ENCODE data around the gene PEX14. TPM values are rescaled to one million over a fixed set of nuclear protein-coding genes. Genes with fewer than 3 reads are reported as not detected.
"Not testable (repeated sequence)": the region's sequence is repeated elsewhere in the genome, so short reads cannot be mapped to it uniquely, and the experiment has no call there.

The PEX14 gene, protein sequence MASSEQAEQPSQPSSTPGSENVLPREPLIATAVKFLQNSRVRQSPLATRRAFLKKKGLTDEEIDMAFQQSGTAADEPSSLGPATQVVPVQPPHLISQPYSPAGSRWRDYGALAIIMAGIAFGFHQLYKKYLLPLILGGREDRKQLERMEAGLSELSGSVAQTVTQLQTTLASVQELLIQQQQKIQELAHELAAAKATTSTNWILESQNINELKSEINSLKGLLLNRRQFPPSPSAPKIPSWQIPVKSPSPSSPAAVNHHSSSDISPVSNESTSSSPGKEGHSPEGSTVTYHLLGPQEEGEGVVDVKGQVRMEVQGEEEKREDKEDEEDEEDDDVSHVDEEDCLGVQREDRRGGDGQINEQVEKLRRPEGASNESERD
- total RNA-seq (2014; rRNA removed; shearing (Covaris generic)): 21.4 and 27.1 TPM in 2 replicates

DNA sequence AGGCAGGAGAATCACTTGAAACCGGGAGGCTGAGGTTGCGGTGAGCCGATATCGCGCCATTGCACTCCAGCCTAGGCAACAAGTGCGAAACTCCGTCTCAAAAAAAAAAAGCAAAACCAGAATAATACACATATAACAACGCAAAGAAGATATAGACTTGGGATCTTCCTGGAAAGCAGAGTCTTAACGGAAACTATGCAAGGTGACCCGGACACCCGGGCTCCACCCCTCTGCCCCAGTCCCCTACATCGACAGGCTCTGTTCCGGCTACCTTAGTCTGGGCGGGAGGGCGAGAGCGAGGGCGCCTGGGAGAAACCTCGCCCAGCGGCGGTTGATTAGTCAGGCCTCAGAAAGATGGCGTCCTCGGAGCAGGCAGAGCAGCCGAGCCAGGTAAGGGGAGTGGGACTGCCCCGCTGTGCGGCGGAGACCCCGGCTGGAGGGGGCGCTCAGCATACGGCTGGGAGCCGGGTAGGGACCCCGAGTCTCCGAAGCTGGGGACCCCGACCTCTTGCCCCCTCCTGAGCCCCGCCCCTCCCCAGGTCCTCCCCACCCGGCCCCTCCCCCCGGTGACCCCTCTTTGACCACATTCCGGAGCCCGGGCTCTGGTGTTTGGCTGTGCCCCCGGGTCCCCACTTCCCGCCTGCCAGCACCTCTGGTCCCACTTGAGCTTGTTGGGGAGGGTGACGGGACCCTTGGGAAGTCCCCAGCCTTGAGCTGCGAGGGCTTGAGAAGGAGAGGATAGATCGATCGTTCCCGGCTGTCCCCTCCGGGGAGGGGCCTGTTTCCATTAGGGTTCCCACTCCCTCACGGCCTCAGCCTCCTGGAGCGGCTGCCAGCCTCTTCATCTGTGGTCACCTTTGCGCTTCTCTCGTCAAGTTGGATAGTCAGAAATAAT lies at the start of gene PEX14:
PEX14 (plus strand) TSS at position 338 of the 895 bp plus-strand sequence; CDS start at position 355, 17 bp downstream.
- DNase-seq (ENCODE audit: low read depth): peak; percentile 90

DNA sequence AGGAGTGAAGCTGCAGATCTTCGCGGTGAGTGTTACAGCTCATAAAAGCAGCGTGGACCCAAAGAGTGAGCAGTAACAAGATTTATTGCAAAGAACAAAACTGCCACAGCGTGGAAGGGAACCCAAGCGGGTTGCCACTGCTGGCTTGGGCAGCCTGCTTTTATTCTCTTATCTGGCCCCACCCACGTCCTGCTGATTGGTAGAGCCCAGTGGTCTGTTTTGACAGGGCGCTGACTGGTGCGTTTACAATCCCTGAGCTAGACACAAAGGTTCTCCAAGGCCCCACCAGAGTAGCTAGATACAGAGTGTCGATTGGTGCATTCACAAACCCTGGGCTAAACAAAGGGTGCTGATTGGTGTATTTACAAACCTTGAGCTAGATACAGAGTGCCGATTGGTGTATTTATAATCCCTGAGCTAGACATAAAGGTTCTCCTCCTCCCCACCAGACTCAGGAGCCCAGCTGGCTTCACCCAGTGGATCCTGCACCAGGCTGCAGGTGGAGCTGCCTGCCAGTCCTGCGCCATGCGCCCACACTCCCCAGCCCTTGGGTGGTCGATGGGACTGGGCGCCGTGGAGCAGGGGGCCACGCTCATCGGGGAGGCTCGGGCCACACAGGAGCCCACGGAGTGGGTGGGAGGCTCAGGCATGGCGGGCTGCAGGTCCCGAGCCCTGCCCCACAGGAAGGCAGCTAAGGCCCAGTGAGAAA lies 48.8 kb upstream of the PEX14 start:
- DNase-seq (ENCODE audit: low read depth): not testable (repeated sequence)

DNA sequence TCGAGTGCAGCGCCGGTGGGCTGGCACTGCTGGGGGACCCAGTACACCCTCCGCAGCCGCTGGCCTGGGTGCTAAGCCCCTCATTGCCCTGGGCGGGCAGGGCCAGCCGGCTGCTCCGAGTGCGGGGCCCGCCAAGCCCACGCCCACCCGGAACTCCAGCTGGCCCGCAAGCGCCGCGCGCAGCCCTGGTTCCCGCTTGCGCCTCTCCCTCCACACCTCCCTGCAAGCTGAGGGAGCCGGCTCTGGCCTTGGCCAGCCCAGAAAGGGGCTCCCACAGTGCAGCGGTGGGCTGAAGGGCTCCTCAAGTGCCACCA lies 48.3 kb upstream of the PEX14 start:
- not testable (repeated sequence) for DNase-seq (ENCODE audit: low read depth)

- no peak for DNase-seq (ENCODE audit: low read depth)
Observed at GRCh38 chr1:10428984-10429383, 45.8 kb upstream of the PEX14 start.

GRCh38 chr1:10429868-10430215 lies 44.9 kb upstream of the PEX14 start:
- no peak for DNase-seq (ENCODE audit: low read depth)

GRCh38 chr1:10430216-10431069 lies 44.3 kb upstream of the PEX14 start, which contains the start of gene CENPS:
Gene CENPS, plus strand, starts transcription at chr1:10430433. Its CDS starts 85 bp downstream, at chr1:10430518.
- peak; percentile 86 for DNase-seq (ENCODE audit: low read depth)

DNA sequence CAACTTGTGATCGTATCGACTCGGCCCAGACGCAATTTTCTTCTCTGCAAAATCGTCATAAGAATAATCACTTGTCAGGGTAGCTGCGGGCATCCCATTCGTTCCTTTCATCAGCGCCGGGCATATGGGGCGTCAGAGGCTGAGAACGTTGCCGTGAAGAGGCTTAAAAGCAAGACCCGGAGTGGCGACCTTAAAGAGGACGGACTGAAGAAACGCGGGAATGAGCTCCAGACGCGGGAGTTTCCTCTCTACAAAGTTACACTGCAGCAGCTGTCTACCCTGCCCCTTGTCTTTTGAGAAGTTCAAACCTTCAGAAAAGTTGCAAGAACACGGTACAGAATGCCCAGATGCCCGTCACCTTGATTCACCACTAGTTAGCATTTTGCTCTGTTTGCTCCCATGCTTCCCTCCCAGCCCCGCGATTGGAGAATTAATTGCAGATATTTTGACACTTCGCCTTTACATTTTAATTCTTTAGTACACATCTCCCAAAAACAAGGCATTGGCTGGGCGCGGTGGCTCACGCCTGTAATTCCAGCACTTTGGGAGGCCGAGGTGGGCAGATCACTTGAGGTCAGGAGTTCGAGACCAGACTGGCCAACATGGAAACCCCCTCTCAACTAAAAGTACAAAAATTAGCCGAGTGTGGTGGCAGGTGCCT lies 43.5 kb upstream of the PEX14 start:
- DNase-seq (ENCODE audit: low read depth): peak; percentile 40

DNA sequence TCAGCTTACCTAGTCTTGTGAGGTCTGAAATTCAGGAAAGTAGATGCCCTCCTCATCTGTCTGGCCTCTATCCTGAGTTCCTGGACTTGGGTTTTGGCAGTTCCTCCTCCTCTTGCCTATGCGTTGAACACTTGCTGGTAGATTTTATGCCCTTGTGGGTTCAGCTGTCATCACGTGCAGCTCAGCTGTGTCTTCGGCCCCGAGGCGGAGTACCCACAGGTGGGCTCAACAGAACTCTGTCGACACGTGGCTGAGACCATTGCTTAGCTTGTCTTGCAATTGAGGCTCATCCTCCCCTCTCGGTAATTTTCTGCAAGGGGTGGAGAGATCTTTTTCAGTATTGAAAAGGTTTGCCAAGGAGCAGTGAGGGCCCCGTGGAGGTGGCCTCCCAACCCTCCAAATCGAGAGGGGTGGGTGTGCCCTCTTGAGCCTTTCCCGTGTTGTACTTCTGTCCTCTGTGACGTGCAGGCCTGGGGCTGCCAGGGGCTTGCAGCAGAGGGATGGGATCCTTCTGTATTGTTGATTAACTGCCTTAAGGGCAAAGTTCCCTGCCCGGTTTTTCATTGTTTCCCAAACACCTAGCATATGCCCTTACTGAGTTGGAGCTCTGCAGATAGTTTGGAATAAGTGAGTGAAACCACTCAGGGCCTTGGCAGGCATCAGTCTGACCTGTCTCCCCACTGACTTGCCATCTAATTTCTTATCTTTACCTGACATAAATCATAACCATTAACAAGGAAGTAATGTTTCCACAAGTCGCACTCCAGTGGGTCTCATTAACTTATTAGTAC lies 41.6 kb upstream of the PEX14 start:
- DNase-seq (ENCODE audit: low read depth): no peak

- no peak for DNase-seq (ENCODE audit: low read depth)
Observed at GRCh38 chr1:10433790-10434189, 41.0 kb upstream of the PEX14 start.

DNA sequence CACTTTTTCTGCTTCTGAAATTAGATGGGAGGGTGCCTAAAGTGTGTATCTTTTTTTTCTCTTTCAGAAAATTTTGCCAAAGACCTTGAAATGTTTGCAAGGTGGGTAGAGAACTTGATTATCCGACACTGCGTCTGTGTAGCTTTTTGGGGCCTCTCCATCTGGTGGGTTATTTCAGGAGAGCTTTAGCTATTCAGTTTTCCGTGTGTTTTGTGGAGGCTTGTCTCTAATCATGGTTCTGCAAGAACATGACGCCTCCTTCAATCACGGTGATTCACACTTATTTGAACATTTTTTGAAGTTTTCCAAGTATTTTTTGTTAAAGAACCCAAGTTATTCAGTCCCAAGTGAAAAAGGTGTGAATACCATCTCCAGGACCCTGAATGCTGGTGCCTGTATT lies 40.2 kb upstream of the PEX14 start:
- no peak for DNase-seq (ENCODE audit: low read depth)

GRCh38 chr1:10437052-10437451 lies 37.7 kb upstream of the PEX14 start:
- no peak for DNase-seq (ENCODE audit: low read depth)

DNA sequence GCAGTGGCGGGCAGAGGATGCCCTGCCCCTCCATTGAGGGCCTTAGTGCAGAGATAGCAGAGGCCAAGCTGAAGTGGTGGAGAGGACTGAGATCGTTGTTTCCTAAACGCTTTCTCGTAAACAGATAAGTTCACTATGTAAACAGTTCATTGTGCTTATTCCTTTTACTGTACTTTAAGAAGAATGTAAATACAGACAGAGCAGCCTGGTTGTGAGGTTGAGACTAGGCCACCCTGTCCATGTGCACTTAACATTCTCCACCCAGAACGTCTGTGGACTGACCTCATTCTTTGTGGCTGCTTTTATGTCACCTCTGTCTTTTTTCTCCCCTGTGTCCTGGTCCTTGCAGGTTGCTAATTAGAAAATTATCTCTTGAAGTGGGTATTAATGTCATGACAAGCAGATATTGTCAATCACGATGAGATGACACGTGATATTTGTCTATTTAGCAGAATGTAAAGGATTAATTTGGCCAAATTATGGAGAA lies 36.0 kb upstream of the PEX14 start:
- DNase-seq (ENCODE audit: low read depth): no peak

- no peak for DNase-seq (ENCODE audit: low read depth)
Observed at GRCh38 chr1:10440305-10440704, 34.4 kb upstream of the PEX14 start.

DNA sequence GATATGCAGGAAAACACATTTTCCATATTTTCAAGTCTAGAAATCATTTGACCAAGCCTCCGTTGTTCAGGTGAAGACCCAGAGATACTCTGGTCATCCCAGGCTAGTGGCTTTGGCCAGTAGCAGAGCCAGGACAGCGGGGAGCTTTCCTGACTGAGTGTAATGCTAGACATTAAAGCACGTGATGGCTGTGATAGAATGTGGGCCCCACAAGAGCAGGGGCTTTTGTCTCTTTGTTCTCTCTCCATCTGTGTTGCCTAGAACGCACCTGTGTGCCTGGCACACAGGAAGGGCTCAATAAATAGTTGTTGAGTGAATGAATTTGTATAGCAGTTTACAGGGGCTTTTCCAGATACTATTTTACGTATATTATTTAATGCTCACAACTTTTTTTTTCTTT lies 34.0 kb upstream of the PEX14 start:
- DNase-seq (ENCODE audit: low read depth): no peak

DNA sequence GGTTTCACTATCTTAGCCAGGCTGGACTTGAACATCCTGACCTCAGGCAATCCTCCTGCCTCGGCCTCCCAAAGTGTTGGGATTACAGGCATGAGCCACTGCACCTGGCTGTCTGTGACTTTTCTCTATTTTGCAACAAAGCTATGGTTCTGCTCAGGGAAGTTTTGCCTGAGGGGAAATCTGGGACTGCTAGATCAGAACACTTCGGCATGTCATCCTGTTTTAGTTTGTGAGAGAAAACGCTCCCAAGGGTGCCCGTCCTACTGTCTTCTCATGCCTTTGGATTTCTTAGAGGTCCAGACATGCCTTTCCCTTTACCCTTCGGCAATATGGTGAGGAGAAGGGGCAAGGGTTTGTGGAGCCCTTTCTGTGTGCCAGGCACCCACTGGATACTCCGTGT lies 30.5 kb upstream of the PEX14 start:
- no peak for DNase-seq (ENCODE audit: low read depth)

DNA sequence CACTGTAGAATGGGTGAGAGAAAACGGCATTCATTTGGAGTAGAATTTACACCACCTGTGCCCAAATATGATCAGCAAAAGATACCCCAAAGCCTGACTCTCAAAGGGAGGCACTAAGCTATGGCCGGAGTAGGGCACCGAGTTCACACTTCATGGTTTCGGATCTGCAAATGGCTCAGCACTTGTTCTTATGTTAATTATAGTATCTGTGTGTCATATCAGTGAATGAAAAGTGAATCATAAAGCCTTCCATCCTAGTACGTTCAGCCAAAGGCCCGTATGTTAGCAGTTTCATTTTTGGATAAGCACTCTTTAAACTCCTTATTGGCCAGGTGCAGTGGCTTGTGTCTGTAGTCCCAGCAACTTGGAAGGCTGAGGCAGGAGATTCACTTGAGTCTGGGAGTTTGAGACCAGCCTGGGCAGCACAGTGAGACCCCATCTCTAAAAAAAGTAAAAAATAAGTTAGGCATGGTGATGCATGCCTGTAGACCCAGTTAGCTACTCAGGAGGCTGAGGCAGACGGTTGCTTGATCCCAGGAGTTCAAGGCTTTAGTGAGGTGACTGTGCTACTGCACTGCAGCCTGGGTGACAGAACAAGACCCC lies 29.9 kb upstream of the PEX14 start:
- DNase-seq (ENCODE audit: low read depth): no peak

DNA sequence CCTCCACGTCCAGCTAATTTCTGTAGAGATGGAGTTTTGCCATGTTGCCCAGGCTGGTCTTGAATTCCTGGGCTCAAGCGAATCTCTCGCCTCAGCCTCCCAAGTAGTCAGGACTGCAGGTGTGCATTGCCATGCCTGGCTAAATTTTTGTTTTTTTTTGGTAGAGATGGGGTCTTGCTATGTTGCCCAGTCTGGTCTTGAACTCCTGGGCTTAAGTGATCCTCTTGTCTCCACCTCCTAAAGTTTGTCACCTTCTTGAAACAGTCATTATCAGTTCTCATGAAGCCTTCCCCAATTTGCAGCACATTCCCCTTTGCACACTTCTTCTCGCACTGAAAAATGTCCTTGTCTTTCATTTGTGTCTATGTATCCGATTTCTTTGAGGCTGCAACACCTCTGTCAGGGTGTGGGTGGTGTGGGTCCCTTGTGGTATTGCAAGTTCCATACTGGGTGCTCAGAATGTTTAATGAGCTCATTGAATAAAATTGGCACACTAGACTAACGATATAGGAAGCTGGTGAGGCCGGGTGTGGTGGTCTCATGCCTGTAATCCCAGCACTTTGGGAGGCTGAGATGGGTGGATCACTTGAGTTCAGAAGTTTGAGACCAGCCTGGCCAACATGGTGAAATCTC lies 27.8 kb upstream of the PEX14 start:
- no peak for DNase-seq (ENCODE audit: low read depth)

GRCh38 chr1:10449751-10450150 lies 25.0 kb upstream of the PEX14 start, which contains the start of gene CORT:
Gene CORT, plus strand, starts transcription at chr1:10450031. Its CDS starts 193 bp downstream, at chr1:10450224.
- no peak for DNase-seq (ENCODE audit: low read depth)
